Ishikawa (cell line): Measurements from ENCODE around the gene SETD7.

Experiments
- EP300 ChIP-seq: IDR thresholded peaks from 2 replicates; pipeline ENCODE4 v1.6.1; 2012; ENCODE audit warnings: borderline replicate concordance
- MAX ChIP-seq: IDR thresholded peaks from 2 replicates; pipeline ENCODE4 v1.6.1; 2012
- NFIC ChIP-seq: IDR thresholded peaks from 2 replicates; pipeline ENCODE4 v1.6.1; 2012
- RAD21 ChIP-seq: IDR thresholded peaks from 2 replicates; pipeline ENCODE4 v1.6.1; 2012; ENCODE audit warnings: low read depth
- REST ChIP-seq: IDR thresholded peaks from 2 replicates; pipeline ENCODE4 v1.6.1; 2012; ENCODE audit warnings: low read depth, mild to moderate bottlenecking
- TAF1 ChIP-seq: IDR thresholded peaks from 2 replicates; pipeline ENCODE4 v1.6.1; 2012; ENCODE audit warnings: low read depth, mild to moderate bottlenecking
- TEAD4 ChIP-seq: IDR thresholded peaks from 2 replicates; pipeline ENCODE4 v1.6.1; 2012
- YY1 ChIP-seq: IDR thresholded peaks from 2 replicates; pipeline ENCODE4 v1.6.1; 2012; ENCODE audit warnings: low read depth

GRCh38 chr4:139458543-139458942, 97.5 kb downstream of the SETD7 start:
- TF ChIP-seq EP300 (no peak), REST (no peak), TAF1 (no peak), MAX (no peak), RAD21 (no peak), NFIC (no peak), TEAD4 (no peak), YY1 (no peak)
